GM10266 (cell line): ENCODE data around the gene INHA.

Experiments used
- DNase-seq: peaks from one replicate; pipeline ENCODE4 v3.0.0; 2012; ENCODE audit errors: extremely low spot score
- TF ChIP-seq, protein P1 (sequence below): IDR thresholded peaks from 2 replicates; pipeline ENCODE4 v1.5.1; 2012; ENCODE audit warnings: mild to moderate bottlenecking, low read depth; ENCODE audit not compliant: control insufficient read depth, insufficient read depth; ENCODE audit errors: missing control alignments

INHA gene

DNA sequence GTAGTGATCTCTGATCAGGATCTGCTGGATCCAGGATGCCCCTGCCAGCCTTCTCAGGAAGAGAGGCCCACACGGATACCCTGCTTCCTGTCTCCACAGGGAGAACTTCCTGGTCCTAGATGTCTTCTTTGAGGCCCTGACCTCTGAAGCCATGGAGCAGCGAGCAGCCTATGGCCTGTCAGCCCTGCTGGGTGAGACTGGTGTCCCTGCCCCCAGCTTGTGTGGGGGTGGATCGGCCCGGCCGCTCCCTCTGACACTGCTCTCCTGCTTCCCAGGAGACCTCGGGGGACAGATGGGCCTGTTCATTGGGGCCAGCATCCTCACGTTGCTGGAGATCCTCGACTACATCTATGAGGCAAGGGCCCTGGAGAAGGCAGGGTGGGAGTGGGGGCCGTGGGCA lies 35.1 kb upstream of the INHA start:
- TF ChIP-seq, protein P1, sequence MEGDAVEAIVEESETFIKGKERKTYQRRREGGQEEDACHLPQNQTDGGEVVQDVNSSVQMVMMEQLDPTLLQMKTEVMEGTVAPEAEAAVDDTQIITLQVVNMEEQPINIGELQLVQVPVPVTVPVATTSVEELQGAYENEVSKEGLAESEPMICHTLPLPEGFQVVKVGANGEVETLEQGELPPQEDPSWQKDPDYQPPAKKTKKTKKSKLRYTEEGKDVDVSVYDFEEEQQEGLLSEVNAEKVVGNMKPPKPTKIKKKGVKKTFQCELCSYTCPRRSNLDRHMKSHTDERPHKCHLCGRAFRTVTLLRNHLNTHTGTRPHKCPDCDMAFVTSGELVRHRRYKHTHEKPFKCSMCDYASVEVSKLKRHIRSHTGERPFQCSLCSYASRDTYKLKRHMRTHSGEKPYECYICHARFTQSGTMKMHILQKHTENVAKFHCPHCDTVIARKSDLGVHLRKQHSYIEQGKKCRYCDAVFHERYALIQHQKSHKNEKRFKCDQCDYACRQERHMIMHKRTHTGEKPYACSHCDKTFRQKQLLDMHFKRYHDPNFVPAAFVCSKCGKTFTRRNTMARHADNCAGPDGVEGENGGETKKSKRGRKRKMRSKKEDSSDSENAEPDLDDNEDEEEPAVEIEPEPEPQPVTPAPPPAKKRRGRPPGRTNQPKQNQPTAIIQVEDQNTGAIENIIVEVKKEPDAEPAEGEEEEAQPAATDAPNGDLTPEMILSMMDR, result no peak
- no peak for DNase-seq

DNA sequence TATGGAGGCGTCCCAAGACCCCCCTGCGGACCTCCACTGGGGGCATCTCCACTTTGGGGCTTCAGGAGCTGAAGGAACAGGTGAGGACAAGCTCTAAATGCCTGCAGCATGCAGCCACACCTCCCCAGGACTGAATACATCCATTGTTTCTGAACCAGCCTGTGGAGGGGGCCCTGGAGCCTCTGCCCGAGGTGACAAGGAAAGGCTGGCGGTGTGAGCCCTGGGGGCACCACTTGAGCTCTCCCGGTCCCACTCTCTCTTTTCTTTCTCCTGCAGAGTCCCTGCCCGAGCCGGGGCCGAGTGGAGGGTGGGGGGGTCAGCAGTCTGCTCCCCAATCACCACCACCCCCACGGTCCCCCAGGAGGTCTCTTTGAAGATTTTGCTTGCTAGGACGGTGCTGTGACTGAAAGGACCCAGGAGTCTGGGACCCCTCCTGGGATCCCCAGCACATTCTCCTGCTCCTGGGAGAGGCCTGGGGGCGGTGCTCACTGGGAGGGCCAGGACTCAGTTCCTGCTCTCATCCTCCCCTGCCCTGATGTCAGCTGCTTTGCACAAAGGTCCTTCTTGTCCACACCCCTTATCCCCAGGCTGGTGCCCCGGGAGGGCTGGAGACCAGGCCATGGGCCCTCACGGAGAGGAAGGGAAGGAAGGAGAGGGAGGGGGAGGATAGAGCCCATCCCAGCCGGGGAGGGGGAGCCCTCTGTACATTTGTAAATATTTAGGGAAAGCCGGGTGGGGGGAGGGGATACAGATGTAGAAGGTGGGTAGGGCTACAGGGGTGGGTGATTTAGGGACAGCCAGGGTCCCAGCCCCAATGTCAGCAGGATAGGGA lies 34.2 kb upstream of the INHA start:
- DNase-seq, result no peak
- TF ChIP-seq, protein P1, result no peak

DNA sequence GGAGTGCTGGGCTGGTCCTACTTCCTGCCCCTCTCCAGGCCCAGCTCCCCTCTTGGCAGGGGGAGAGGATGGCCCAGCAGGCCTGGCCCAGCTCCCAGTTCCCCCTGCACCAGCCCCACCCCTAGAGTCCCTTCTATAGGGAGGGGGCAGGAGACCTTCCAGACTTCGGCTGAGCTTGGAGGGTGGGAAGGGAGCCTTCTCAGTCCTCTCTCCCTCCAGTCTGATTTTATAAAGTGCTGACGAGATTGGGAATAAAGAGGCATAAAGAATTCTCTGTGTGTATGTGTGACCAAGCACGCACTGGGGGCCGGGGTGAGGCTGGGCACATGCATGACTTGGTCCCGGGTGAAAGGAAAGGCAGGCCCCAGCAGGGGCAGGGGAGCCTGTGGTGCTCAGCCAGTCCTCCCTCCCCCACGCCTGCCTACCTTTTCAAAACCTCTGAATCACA lies 33.6 kb upstream of the INHA start:
- TF ChIP-seq, protein P1, result no peak
- no peak for DNase-seq

DNA sequence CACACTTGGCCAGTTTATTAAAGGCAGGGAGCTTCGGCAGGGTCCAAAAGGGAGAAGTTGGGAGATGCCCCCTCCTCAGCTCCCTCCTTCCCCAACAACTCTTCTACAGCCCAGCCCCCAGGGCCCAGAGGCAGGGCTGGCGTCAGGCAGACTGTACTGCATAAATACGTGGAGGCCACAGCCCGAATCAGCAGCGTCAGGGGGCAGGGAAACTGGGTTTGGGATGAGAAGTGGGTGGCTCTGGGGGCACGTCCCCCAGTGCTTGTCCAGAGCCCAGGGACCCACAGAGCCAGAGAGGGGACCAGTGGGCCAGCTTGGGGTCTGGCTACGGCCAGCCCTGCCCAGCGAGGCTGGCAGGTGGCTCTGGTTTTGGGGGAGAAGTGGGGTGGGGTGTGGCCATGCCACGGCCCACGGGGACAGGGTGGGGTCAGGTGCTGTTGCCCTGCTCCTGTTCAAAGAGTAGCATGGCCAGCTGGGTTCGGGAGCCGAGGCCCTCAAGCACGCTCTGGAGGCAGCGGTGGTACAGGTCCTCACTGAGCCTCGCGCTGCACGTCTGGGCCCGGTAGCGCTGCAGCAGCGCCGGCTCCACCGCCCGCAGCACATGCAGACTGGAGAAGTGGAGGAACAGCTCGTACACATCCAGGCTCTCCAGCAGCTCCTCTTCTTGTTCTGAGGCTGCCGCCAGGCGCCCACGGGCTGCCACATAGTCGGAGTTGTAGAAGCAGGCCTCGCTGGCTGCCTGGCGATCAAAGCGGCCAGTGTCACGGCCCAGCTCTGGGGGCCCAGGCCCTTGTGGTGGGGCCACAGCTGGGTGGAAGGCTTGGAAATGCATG lies 32.9 kb upstream of the INHA start:
- TF ChIP-seq, protein P1, result no peak
- no peak for DNase-seq

DNA sequence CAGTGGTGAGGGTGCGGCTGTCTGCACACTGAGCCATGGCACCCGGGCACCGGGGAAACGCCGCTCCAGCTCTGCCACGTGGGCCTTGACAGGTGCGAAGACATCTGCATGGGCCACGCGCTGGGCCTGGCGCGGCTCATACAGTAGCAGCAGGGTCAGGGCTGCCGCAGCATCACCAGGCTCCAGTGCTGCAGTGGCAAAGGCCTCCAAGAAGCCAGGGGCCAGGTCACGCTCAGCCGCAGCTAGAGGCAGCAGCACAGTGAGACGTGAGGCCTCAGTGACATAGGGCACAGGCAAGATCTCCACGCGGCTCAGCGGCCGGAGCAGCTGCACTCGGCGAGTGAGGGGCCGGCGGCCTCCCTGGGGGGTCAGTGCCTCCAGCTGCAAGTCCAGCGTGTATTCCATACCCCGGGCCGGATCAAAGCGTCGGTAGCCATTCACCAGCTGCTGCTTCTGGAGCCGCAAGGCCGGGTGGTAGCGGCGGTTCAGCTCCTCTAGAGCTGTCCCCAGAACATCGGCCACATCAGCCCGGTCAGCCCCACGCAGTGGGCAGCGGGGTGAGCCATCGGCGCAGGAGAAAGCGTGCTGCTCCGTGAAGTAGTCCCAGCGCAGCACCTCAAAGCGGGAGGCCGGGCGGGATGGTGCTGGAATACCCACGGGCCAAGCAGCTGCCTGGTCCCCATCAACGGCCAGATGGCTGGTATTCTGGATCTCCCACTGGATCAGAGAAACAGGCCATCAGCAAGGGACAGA lies 32.0 kb upstream of the INHA start:
- TF ChIP-seq, protein P1, result no peak
- DNase-seq, result no peak

DNA sequence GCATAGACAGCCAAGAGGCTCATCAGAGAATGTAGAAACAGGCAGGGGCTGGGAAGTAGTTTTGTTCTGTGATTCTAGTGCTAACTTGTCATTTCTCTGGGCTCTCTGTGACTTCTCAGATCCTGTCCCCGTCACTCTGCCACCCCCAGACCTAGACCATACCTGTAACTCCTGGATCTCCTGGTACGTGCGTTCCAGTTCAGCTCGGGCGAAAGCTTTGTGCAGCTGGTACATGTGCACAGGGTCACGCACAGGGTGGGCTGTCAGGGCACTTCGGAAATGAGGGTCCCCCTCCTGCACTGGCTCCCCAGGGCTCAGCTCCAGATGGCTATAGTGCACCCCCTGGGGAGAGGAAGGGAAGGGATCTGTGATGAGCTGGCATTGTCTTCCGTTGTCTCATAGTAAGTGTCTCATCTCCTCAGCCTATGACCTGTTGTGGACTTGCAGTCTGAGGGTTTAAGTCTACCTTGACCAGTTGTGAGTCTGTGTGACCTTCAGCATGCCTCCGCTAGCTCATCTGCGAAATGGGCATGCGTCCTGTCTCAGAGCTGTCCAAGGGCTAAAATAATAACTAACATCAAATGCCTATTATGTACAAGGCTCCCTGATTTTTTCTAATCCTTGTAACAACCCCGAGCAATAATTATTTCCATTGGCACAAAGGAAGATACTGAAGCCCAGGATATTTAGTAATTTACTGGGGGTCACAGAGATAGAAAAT lies 31.2 kb upstream of the INHA start:
- no peak for DNase-seq
- TF ChIP-seq, protein P1, result no peak
